Loucy (cell line): Measurements from ENCODE around the gene TTYH2.
"Not testable (repeated sequence)": the region's sequence is repeated elsewhere in the genome, so short reads cannot be mapped to it uniquely, and the experiment has no call there.

Source experiments
- H2AFZ ChIP-seq: fragments of 200-600 bp; sonication (generic); 2 replicates; pipeline ENCODE4 v1.6.0; 2016; ENCODE audit warnings: antibody characterized with exemption, mild to moderate bottlenecking, low read length, moderate library complexity
- H3F3A ChIP-seq: fragments of 200-600 bp; 2 replicates; pipeline ENCODE4 v1.6.0; 2016; ENCODE audit warnings: antibody characterized with exemption, low read depth, mild to moderate bottlenecking
- H3K27me3 ChIP-seq: fragments of 200-600 bp; sonication (generic); 2 replicates; pipeline ENCODE4 v1.6.1; 2014; ENCODE audit warnings: low read length, mild to moderate bottlenecking; ENCODE audit not compliant: insufficient read depth, poor library complexity, severe bottlenecking
- H3K36me3 ChIP-seq: fragments of 200-600 bp; sonication (generic); 2 replicates; pipeline ENCODE4 v1.6.1; 2016; ENCODE audit warnings: low read length; ENCODE audit not compliant: insufficient read depth
- H3K4me1 ChIP-seq: fragments of 200-600 bp; sonication (generic); 2 replicates; pipeline ENCODE4 v1.5.1; 2014; ENCODE audit warnings: low read length, mild to moderate bottlenecking; ENCODE audit not compliant: insufficient read depth, poor library complexity, severe bottlenecking
- H3K4me2 ChIP-seq: fragments of 200-600 bp; sonication (generic); 2 replicates; pipeline ENCODE4 v1.6.0; 2014; ENCODE audit warnings: antibody characterized with exemption, low read length, low read depth, mild to moderate bottlenecking; ENCODE audit not compliant: poor library complexity, severe bottlenecking
- H3K4me3 ChIP-seq: fragments of 200-600 bp; sonication (generic); 2 replicates; pipeline ENCODE4 v1.5.1; 2014; ENCODE audit warnings: low read length, mild to moderate bottlenecking, mixed read lengths; ENCODE audit not compliant: poor library complexity, severe bottlenecking
- H3K79me2 ChIP-seq: fragments of 200-600 bp; sonication (generic); 2 replicates; pipeline ENCODE4 v1.6.1; 2014; ENCODE audit warnings: low read length; ENCODE audit not compliant: insufficient read depth
- H3K9ac ChIP-seq: fragments of 200-600 bp; sonication (generic); 2 replicates; pipeline ENCODE4 v1.6.0; 2014; ENCODE audit warnings: mild to moderate bottlenecking, low read depth, low read length, moderate library complexity; ENCODE audit not compliant: poor library complexity, severe bottlenecking
- H3K9me2 ChIP-seq: fragments of 200-600 bp; sonication (generic); replicated peaks from 2 replicates; pipeline ENCODE4 v1.6.1; 2016; ENCODE audit warnings: low read depth, low read length, mixed read lengths
- H3K9me3 ChIP-seq: fragments of 200-600 bp; sonication (generic); 2 replicates; pipeline ENCODE4 v1.6.1; 2014; ENCODE audit warnings: mild to moderate bottlenecking, antibody characterized with exemption, low read length, low read depth; ENCODE audit not compliant: insufficient read depth
- H4K20me1 ChIP-seq: fragments of 200-600 bp; sonication (generic); 2 replicates; pipeline ENCODE4 v1.6.0; 2014; ENCODE audit warnings: antibody characterized with exemption, low read length, mild to moderate bottlenecking; ENCODE audit not compliant: insufficient read depth, poor library complexity, severe bottlenecking
- EZH2phosphoT487 ChIP-seq: fragments of 200-600 bp; IDR thresholded peaks from 2 replicates; pipeline ENCODE4 v1.6.1; 2018; ENCODE audit warnings: antibody characterized with exemption, mild to moderate bottlenecking, moderate library complexity, borderline replicate concordance
- TF ChIP-seq, protein P1 (sequence below): fragments of 200-600 bp; sonication (generic); conservative IDR thresholded peaks from 2 replicates; pipeline ENCODE4 v1.5.1; 2014; ENCODE audit warnings: mild to moderate bottlenecking, antibody characterized with exemption, low read length

The TTYH2 gene

DNA sequence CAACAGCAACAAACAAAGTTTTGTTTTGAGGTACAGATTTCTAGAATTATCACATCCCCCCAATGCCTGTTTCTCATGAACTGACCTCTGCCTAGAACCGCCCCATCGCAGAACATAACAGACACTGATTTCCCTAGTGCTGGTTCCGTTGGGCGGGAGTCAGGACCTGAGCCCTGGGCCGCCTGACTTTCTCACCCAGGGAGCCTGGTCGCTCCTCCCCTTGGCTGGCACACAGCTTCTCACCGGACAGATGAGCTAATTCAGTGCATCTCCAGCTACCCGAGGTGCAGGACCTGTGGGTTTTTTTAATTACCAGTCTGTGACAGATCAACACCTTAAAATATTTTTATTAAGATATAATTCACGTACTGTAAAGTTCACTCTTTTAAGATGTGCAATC is 30.0 kb upstream of the TTYH2 start:
- H4K20me1 ChIP-seq, result no peaks in the 10 kb centered on the region
- no peak for TF ChIP-seq EZH2phosphoT487

DNA sequence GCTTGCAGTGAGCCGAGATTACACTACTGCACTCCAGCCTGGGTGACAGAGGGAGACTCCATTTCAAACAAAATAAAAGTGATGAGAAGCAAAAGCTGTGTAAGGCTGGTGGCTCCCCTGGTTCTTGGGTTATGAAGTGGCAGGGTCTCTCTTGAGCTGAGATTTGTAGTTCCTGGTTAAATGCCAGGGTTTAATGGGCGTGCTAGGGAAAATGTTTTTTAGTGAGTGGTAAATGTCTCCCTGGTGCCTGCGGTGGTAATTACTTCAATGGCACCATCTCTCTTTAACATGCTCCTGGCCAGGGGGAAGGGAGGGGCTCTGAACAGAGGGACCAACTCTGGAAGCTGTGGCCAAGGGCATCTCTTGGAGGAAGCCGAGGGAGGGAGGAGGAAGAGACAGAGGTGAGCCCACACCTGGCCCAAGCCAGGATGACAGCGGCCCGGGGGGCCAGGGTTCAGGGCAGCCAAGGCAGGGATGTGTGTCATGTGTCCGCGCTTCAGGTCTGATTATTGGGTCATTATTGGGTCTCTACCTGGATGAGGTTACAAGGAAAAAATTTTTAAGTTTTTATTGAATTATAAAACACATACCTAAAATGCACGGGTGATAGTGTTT is 27.7 kb upstream of the TTYH2 start:
- no peak overlapping the region for H3K4me2 ChIP-seq
- no peaks in the 10 kb centered on the region for H3K9me3 ChIP-seq

More for the DNA sequence above, 30.0 kb upstream of the TTYH2 start:
- Histone ChIP-seq H2AFZ (no peak overlapping the region), H3K9ac (no peak overlapping the region), H3K9me2 (no peaks in the 10 kb centered on the region), H3K4me1 (no peaks in the 10 kb centered on the region), H3K4me2 (no peak overlapping the region), H3K27me3 (no peaks in the 10 kb centered on the region), H3K9me3 (no peaks in the 10 kb centered on the region), H3F3A (no peaks in the 10 kb centered on the region), H3K79me2 (no peaks in the 10 kb centered on the region), H3K4me3 (no peak overlapping the region), H3K36me3 (no peaks in the 10 kb centered on the region)

DNA sequence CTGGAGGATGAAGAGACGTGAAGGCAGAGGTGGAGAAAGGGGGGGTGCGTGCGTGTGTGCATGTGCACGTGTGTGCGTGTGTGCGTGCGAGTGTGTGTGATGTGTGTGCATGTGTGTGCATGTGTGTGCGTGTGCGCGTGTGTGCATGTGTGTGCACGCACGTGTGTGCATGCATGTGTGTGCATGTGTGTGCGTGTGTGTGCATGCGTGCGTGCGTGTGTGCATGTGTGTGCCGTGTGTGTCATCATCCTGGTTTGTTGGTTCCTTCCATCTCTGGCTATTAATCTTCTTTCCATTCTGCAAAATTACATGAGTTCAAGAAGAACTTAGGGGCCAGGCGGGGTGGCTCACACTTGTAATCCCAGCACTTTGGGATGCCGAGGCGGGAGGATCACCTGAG is 26.9 kb upstream of the TTYH2 start:
- Histone ChIP-seq H4K20me1 (no peaks in the 10 kb centered on the region), H3K9me3 (no peaks in the 10 kb centered on the region), H3K4me3 (no peak overlapping the region), H3K36me3 (no peaks in the 10 kb centered on the region), H3F3A (no peaks in the 10 kb centered on the region), H3K9ac (no peak overlapping the region), H3K4me1 (no peaks in the 10 kb centered on the region), H3K4me2 (no peak overlapping the region), H3K9me2 (no peaks in the 10 kb centered on the region), H3K27me3 (no peaks in the 10 kb centered on the region), H3K79me2 (no peaks in the 10 kb centered on the region), H2AFZ (no peak overlapping the region)
- TF ChIP-seq EZH2phosphoT487, result no peak
- TF ChIP-seq, protein P1, sequence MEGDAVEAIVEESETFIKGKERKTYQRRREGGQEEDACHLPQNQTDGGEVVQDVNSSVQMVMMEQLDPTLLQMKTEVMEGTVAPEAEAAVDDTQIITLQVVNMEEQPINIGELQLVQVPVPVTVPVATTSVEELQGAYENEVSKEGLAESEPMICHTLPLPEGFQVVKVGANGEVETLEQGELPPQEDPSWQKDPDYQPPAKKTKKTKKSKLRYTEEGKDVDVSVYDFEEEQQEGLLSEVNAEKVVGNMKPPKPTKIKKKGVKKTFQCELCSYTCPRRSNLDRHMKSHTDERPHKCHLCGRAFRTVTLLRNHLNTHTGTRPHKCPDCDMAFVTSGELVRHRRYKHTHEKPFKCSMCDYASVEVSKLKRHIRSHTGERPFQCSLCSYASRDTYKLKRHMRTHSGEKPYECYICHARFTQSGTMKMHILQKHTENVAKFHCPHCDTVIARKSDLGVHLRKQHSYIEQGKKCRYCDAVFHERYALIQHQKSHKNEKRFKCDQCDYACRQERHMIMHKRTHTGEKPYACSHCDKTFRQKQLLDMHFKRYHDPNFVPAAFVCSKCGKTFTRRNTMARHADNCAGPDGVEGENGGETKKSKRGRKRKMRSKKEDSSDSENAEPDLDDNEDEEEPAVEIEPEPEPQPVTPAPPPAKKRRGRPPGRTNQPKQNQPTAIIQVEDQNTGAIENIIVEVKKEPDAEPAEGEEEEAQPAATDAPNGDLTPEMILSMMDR, result no peak

More for the DNA sequence above, 27.7 kb upstream of the TTYH2 start:
- Histone ChIP-seq H4K20me1 (no peaks in the 10 kb centered on the region), H3K27me3 (no peaks in the 10 kb centered on the region), H3K79me2 (no peaks in the 10 kb centered on the region), H2AFZ (no peak overlapping the region), H3K4me3 (no peak overlapping the region), H3K9ac (no peak overlapping the region), H3K4me1 (no peaks in the 10 kb centered on the region), H3K9me2 (no peaks in the 10 kb centered on the region), H3F3A (no peaks in the 10 kb centered on the region), H3K36me3 (no peaks in the 10 kb centered on the region)
- TF ChIP-seq, protein P1, result no peak
- no peak for TF ChIP-seq EZH2phosphoT487

DNA sequence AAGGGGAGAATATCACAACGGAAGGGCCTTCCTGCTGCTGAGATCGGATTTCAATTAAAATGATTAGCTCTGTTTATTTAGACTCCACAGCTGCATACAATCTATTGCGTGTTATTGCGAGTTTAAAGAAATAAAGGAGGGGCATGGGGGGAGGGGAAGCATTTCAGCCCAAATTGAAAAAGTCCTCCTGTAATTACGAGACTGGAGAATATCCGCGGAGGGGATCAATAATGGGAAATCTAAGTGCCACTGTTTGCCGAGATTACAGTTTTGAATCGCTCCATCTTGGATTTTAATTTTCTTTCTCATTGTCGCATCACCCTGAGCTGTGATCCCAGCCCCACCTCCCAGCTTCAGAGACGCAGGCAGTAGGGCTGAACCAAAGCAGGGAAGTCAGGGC is 25.6 kb upstream of the TTYH2 start:
- no peak for TF ChIP-seq EZH2phosphoT487
- TF ChIP-seq, protein P1, result no peak
- no peaks in the 10 kb centered on the region for H3K36me3 ChIP-seq
- H2AFZ ChIP-seq, result no peak overlapping the region
- no peaks in the 10 kb centered on the region for H4K20me1 ChIP-seq
- no peak overlapping the region for H3K9ac ChIP-seq
- H3K79me2 ChIP-seq, result no peaks in the 10 kb centered on the region
- H3K4me2 ChIP-seq, result no peak overlapping the region
- H3K9me2 ChIP-seq, result no peaks in the 10 kb centered on the region
- H3K27me3 ChIP-seq, result no peaks in the 10 kb centered on the region
- no peaks in the 10 kb centered on the region for H3K4me1 ChIP-seq
- H3K9me3 ChIP-seq, result no peaks in the 10 kb centered on the region
- H3F3A ChIP-seq, result no peaks in the 10 kb centered on the region
- no peak overlapping the region for H3K4me3 ChIP-seq

DNA sequence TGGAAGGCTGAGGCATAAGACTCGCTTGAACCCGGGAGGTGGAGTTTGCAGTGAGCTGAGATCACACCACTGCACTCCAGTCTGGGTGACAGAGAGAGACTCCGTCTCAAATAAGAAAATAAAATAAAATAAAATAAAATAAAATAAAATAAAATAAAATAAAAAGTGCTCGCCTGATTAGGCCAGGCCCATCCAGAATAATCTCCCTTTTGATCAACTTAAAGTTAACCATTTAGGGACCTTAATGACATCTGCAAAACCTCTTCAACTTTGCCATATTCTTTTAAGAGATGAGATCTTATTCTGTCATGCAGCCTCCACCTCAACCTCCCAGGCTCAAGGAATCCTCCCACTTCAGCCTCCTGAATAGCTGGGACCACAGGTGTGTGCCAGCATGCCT is 24.7 kb upstream of the TTYH2 start:
- H3K4me1 ChIP-seq, result not testable (repeated sequence)

More for the DNA sequence above, 24.7 kb upstream of the TTYH2 start:
- H3K79me2 ChIP-seq, H4K20me1 ChIP-seq, H3K36me3 ChIP-seq, H3F3A ChIP-seq, H3K4me2 ChIP-seq, H2AFZ ChIP-seq, H3K27me3 ChIP-seq, H3K9me3 ChIP-seq, H3K4me3 ChIP-seq, H3K9ac ChIP-seq, H3K9me2 ChIP-seq: not testable (repeated sequence)
